ENCODE measurements around the gene PMF1.

DNA sequence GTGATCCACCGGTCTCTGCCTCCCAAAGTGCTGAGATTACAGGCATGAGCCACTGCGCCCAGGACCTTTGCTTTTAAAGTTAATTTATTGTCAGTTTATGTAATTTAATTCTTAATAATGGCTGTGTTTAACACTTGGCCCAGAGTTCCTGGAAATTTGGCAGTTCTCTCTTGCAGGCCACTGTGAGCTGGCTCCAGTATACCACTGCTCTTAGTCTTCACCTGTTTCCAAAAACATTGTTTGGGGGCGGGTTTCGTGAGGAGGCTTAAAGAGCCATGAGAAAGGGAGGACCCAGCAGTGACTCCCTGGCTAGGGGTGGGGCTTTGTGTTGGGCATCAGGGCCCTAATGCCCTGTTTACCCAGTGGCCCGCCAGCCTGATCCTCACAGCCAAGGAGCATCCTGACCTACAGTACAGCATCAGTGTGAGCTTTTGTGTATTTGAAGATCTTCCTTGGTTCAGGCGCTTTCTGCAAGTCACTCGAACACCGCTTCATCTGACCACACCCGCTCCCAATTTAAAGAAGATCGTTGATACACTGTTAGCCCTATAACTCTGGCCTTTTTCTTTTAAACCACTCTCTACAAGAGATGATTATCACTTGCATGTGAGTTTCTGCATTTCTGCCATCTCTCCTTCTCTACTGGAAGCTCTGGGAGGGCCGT, 17.1 kb downstream of the PMF1 start:
- TF ChIP-seq JUN (CRISPR knock-in tag; IDR thresholded peaks at IDR 0.05): no peak
- TF ChIP-seq, protein P1, sequence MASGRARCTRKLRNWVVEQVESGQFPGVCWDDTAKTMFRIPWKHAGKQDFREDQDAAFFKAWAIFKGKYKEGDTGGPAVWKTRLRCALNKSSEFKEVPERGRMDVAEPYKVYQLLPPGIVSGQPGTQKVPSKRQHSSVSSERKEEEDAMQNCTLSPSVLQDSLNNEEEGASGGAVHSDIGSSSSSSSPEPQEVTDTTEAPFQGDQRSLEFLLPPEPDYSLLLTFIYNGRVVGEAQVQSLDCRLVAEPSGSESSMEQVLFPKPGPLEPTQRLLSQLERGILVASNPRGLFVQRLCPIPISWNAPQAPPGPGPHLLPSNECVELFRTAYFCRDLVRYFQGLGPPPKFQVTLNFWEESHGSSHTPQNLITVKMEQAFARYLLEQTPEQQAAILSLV (CRISPR knock-in tag; IDR thresholded peaks at IDR 0.05; ENCODE audit: borderline replicate concordance): no peak
- no peak for TF ChIP-seq POLR2A (IDR thresholded peaks at IDR 0.05; ENCODE audit: insufficient read depth in 1 of 2, low read depth in 2 of 2, low read length in 2 of 2)
- TF ChIP-seq, protein P2, sequence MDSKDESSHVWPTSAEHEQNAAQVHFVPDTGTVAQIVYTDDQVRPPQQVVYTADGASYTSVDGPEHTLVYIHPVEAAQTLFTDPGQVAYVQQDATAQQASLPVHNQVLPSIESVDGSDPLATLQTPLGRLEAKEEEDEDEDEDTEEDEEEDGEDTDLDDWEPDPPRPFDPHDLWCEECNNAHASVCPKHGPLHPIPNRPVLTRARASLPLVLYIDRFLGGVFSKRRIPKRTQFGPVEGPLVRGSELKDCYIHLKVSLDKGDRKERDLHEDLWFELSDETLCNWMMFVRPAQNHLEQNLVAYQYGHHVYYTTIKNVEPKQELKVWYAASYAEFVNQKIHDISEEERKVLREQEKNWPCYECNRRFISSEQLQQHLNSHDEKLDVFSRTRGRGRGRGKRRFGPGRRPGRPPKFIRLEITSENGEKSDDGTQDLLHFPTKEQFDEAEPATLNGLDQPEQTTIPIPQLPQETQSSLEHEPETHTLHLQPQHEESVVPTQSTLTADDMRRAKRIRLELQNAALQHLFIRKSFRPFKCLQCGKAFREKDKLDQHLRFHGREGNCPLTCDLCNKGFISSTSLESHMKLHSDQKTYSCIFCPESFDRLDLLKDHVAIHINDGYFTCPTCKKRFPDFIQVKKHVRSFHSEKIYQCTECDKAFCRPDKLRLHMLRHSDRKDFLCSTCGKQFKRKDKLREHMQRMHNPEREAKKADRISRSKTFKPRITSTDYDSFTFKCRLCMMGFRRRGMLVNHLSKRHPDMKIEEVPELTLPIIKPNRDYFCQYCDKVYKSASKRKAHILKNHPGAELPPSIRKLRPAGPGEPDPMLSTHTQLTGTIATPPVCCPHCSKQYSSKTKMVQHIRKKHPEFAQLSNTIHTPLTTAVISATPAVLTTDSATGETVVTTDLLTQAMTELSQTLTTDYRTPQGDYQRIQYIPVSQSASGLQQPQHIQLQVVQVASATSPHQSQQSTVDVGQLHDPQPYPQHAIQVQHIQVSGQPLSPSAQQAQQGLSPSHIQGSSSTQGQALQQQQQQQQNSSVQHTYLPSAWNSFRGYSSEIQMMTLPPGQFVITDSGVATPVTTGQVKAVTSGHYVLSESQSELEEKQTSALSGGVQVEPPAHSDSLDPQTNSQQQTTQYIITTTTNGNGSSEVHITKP (CRISPR knock-in tag; IDR thresholded peaks at IDR 0.05; ENCODE audit: low read depth): no peak
- no peak for TF ChIP-seq EP300 (IDR thresholded peaks at IDR 0.05; ENCODE audit: low read depth in 2 of 2, low read length in 2 of 2)
- no peak for TF ChIP-seq EP300 (CRISPR knock-in tag; IDR thresholded peaks at IDR 0.05; ENCODE audit: borderline replicate concordance)
- TF ChIP-seq NFATC3 (CRISPR knock-in tag; IDR thresholded peaks at IDR 0.05): no peak
- TF ChIP-seq, protein P3, sequence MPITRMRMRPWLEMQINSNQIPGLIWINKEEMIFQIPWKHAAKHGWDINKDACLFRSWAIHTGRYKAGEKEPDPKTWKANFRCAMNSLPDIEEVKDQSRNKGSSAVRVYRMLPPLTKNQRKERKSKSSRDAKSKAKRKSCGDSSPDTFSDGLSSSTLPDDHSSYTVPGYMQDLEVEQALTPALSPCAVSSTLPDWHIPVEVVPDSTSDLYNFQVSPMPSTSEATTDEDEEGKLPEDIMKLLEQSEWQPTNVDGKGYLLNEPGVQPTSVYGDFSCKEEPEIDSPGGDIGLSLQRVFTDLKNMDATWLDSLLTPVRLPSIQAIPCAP (CRISPR knock-in tag; IDR thresholded peaks at IDR 0.05; ENCODE audit: low read depth): no peak
- no peak for TF ChIP-seq ARNT (IDR thresholded peaks at IDR 0.05)
- TF ChIP-seq CHD2 (IDR thresholded peaks at IDR 0.05; ENCODE audit: low read depth, low read length): no peak
- TF ChIP-seq CCAR2 (optimal IDR thresholded peaks at IDR 0.05; ENCODE audit: low read depth, low read length): no peak
- TF ChIP-seq ZSCAN20 (CRISPR knock-in tag; IDR thresholded peaks at IDR 0.05; ENCODE audit: borderline replicate concordance): no peak

All from HepG2 (cell line).